Islet precursor cell (in vitro differentiated cells): ENCODE results near the gene OR5T2.
A peak's percentile ranks its signal among the peaks of the same experiment; 100 is the strongest.

Experiments used
- DNase-seq: peaks from one replicate; pipeline ENCODE4 v3.0.0-alpha.2; 2018

The OR5T2 gene

GRCh38 chr11:56234155-56234554, at the start of gene OR5T2:
OR5T2 (minus strand) TSS chr11:56234255; CDS start chr11:56233062, 1,193 bp downstream.
- DNase-seq = no peak

GRCh38 chr11:56273854-56274253, 39.8 kb upstream of the OR5T2 start, which contains the start of gene OR5T1:
OR5T1 (plus strand) TSS chr11:56274154; CDS start chr11:56275639, 1,485 bp downstream.
- DNase-seq = no peak

DNA sequence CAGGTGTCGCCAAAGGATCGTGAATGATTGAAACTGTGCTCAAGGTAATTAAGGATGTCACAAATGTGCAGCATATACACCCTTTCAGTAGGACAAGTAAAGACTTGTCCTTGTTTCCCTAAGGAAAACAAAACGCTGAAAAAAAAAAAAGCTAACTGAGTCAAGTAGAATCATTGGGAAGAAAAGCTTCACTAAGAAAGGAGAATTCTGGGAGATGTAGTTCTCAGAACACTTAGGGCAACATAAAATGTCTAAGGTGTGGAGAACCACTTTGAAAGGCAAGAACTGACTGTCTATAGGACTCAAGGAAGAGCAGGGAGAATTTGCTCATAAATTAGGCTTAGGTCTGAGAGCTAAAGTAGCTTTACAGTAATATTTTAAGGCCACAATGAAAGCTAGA, 37.0 kb upstream of the OR5T2 start:
- no peak for DNase-seq

GRCh38 chr11:56251954-56252353, 17.9 kb upstream of the OR5T2 start, which contains the start of gene OR5T3:
OR5T3 (plus strand) TSS chr11:56252254; CDS start chr11:56252254, 0 bp downstream.
- DNase-seq = no peak

DNA sequence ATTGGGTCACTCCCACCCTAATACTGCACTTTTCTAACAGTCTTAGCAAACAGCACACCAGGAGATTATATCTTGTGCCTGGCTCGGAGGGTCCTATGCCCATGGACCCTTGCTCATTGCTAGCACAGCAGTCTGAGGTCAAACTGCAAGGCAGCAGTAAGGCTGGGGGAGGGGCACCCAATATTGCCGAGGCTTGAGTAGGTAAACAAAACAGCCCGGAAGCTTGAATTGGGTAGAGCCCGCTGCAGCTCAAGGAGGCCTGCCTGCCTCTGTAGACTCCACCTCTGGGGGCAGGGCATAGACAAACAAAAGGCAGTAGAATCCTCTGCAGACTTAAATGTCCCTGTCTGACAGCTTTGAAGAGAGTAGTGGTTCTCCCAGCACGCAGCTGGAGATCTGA, 14.3 kb downstream of the OR5T2 start:
- peak; percentile 50 for DNase-seq

GRCh38 chr11:56214537-56214936, 19.5 kb downstream of the OR5T2 start:
- no peak for DNase-seq

DNA sequence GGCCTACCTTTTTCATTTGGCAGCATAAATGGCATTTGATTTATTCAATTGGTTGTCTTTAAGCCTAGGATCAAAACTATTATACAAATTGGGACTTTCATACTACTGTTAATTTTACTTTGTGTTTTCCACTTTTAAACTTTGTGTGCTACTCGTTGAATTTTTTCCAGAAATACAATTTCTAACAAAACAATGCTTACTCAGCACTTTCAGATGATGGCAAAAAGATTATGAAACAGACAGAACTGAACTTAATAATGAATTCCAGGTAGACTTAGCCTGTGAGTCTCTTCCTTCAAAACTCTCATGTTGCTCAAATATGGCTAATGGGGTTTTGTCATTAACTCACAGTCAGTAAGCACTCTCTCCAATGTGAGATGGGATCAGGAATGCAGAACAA, 26.3 kb downstream of the OR5T2 start:
- DNase-seq = no peak

DNA sequence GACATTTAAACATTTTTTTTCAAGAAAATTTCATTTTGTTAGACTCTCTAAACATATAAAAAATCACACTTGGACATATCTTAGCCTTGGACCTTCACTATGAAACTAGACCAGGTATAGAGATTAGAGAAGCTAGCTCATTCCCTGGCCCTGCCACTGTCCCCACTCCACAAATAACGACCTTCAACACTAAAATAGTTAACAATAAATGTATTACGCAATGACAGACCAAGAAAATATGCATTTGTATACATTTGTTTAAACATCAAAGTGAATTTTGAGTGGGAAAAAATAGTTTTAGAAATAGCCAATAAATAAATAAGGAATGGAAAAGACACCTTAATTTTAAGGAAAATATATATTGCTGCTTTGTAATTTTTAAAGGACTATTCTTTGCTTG, 36.7 kb downstream of the OR5T2 start:
- DNase-seq = no peak

DNA sequence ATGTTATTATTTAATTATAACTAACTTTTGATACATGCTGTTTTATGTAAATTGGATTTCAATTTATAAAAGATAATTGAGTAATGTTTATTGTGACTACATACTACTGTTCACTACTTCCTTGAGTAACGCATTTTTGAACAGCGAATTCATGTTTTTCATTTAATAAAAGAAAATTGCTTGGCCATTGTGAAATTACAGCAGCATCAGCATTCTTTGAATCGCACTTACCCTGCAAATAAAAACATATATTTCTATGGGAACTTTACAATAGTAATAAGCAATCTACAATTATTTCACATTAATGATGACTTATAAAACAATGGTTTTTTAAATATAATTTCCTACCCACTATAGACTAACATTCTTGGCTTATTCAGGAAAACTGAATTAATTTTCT, 37.4 kb downstream of the OR5T2 start:
- no peak for DNase-seq

- no peak for DNase-seq
These were observed 45.5 kb downstream of the OR5T2 start for GRCh38 chr11:56188602-56189001.

DNA sequence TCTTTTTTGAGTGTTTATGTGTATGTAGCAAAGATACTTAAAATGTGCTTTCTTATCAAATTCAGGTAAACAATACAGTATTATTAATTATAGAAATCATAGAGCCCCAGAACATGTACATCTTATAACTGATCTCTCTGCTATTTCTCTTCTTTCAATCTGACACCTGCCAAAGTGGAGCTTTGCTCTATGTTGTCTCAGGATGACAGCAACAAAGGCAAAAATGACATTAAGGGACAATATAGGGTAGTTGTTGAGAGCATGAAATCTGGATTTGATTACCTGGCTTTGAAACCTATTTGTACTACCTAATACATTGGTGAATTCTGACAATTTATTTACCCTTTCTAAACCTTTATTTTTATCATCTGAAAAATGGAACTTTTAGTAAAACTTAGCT, 50.6 kb downstream of the OR5T2 start:
- DNase-seq = no peak
